ENCODE data around the gene PRDM5. TPM values are rescaled to one million over a fixed set of nuclear protein-coding genes. Genes with fewer than 3 reads are reported as not detected.

PRDM5 gene
- total RNA-seq, 1 donor from 2014 or later = 5.2 TPM

DNA sequence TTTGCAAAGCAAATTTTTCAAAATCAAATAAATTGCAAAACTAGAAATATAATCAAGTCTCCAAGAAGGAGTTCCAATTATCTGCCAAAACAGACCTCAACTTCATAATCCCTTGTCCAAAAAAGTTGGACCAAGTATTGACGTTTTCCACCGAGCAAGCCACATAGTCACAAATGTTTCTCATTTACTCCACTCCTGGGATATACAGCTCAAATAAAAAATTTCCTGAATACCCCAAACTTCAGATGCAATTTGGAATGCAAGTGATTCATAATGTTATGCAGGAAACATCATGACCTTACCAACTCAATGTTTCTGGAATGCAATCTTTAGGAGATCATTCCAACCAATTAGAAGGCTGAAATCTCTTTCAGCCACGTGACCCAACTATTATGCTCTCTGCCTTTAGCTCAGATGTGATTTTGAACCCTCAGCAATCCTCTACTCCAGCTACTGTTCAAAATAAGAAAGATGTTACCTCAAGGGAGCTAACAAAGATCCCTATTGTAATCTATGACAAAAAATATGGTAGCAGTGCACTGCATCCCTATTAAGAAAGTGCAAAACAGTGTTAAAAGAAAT lies 72.4 kb downstream of the PRDM5 start:
- no peak for DNase-seq (ENCODE audit: low read depth)
- H3K4me3 ChIP-seq (ENCODE audit: low read depth, low read length) = no peak overlapping the region
- TF ChIP-seq, protein P1, sequence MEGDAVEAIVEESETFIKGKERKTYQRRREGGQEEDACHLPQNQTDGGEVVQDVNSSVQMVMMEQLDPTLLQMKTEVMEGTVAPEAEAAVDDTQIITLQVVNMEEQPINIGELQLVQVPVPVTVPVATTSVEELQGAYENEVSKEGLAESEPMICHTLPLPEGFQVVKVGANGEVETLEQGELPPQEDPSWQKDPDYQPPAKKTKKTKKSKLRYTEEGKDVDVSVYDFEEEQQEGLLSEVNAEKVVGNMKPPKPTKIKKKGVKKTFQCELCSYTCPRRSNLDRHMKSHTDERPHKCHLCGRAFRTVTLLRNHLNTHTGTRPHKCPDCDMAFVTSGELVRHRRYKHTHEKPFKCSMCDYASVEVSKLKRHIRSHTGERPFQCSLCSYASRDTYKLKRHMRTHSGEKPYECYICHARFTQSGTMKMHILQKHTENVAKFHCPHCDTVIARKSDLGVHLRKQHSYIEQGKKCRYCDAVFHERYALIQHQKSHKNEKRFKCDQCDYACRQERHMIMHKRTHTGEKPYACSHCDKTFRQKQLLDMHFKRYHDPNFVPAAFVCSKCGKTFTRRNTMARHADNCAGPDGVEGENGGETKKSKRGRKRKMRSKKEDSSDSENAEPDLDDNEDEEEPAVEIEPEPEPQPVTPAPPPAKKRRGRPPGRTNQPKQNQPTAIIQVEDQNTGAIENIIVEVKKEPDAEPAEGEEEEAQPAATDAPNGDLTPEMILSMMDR (conservative IDR thresholded peaks at IDR 0.05; ENCODE audit: low read depth, low read length) = no peak

DNA sequence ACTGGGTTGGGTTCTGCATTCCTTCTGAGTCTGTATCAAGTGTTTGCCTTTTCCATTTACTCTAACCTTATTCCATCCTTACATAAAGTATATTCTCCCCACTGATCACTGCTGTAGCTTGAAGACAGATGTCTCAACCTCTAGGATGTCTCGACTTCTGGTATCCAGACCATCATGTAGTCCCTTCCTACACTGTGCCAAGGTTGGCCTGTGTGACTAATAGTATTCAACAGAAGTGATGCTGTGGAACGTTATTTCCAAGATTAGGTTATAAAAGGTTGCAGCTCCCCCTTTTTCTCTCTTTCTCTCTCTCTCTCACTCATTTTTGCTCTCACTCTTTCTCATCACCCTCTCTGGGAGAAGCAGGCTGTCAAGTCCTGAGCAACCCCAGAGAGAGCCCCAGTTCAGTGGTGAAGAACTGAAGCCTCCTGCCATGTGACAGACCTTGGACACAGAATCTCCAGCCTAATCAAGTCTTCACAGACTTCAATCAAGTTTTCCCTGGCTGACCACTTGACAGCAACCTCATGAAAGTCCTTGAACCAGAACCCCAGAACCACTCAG lies 75.4 kb downstream of the PRDM5 start:
- H3K4me3 ChIP-seq (ENCODE audit: low read depth, low read length) = no peak overlapping the region
- TF ChIP-seq, protein P1 (conservative IDR thresholded peaks at IDR 0.05; ENCODE audit: low read depth, low read length) = no peak
- no peak for DNase-seq (ENCODE audit: low read depth)

DNA sequence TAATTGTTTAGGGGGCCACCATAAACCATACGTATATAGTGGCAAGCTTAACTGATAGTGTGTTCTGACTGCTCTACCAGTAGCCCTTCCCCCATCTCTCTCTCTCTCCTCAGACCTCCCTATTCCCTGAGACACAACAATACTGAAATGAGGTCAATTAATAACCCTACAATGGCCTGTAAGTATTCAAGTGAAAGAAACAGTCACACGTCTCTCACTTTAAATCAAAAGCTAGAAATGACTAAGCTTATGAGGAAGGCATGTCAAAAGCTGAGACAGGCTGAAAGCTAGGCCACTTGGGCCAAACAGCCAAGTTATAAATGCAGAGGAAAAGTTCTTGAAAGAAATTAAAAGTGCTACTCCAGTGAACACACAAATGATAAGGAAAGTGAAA lies 78.0 kb downstream of the PRDM5 start:
- H3K4me3 ChIP-seq (ENCODE audit: low read depth, low read length) = no peak overlapping the region
- TF ChIP-seq, protein P1 (conservative IDR thresholded peaks at IDR 0.05; ENCODE audit: low read depth, low read length) = no peak
- DNase-seq (ENCODE audit: low read depth) = peak; percentile 15

DNA sequence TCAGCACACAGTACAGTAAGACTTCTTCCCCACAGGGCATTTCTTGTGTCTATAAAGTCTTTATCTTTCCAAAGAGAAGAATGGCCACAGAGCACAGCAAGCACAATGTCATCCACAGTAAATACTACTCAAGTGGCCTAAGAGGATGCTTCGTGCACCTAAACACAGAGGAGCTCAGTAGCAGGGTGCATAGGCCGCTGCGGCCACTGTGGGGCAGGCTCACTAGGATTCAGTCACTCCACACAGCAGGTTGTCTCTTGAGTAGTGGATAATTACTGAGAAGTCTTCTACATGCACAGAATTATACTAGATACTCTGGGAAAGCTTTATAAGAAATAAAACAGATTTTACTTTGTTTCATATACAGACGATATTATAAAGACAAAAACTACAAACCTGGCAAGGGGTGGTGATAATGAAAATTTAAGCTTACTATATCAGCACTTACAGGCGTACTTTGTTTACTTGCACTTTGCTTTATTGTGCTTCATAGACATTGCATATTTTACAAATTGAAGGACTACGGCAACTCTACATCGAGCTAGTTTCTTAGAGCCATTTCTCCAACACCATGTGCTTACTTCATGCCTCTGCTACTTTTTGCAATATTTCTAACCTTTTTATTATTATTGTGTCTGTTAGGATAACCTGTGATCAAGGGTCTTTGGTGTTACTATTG lies 78.5 kb downstream of the PRDM5 start:
- TF ChIP-seq, protein P1 (conservative IDR thresholded peaks at IDR 0.05; ENCODE audit: low read depth, low read length) = peak; percentile 48
- H3K4me3 ChIP-seq (ENCODE audit: low read depth, low read length) = no peak overlapping the region
- no peak for DNase-seq (ENCODE audit: low read depth)

DNA sequence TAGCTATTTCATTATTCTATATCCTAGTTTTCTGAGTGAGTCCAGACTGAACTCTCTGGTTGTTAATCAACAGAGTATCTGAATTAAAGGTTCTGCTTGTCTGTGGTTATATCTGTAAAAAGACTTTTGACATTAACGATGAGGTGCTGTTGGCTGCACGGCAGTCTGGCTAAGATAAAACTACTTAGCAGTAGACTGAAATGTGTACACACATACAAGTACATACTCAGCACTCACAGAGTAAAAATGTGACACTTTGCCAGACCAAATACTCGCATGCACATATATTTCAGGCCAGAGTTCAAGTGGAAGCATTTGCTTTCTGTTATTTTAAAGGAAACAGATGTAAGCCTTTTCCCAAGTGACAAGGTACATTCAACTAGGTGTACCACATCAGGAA lies 80.5 kb downstream of the PRDM5 start:
- TF ChIP-seq, protein P1 (conservative IDR thresholded peaks at IDR 0.05; ENCODE audit: low read depth, low read length) = no peak
- DNase-seq (ENCODE audit: low read depth) = no peak
- no peak overlapping the region for H3K4me3 ChIP-seq (ENCODE audit: low read depth, low read length)

DNA sequence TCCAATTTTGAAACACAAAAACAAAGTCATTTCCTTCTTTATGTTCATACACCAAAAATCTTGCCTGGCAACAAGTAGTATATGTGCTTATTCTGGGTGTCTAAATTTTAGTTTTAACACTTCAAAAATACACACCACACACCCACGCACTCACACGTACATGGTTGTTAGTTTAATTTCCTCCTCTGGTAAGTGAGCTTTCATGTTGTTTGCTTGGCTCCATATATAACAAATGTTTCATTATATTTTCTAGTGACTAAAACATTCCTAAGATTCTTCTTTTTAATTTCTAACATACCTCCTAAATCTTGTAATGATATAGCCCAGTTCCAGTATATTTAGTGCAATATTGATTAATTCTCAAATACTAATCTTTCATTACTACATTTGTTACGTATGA lies 80.9 kb downstream of the PRDM5 start:
- TF ChIP-seq, protein P1 (conservative IDR thresholded peaks at IDR 0.05; ENCODE audit: low read depth, low read length) = no peak
- no peak for DNase-seq (ENCODE audit: low read depth)
- H3K4me3 ChIP-seq (ENCODE audit: low read depth, low read length) = no peak overlapping the region
